Measurements from ENCODE around the gene EPB41L4A.
"Not testable (repeated sequence)": the region's sequence is repeated elsewhere in the genome, so short reads cannot be mapped to it uniquely, and the experiment has no call there.

The EPB41L4A gene

DNA sequence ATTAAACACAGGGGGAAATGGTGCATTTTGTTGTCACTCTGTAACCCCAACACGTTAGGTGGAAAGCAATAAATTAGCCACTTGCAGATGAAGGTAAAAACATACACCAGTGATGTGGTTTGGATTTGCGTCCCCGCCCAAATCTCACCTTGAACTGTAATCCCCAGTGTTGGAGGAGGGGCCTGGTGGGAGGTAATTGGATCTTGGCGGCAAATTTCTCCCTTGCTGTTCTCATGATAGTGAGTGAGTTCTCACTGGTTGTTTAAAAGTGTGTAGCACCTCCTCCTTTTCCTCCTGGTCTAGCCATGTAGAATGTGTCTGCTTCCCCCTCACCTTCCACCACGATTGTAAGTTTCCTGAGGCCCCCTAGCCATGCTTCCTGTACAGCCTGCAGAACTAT lies 17.2 kb downstream of the EPB41L4A start:
- DNase-seq (ENCODE audit: low read depth): no peak

DNA sequence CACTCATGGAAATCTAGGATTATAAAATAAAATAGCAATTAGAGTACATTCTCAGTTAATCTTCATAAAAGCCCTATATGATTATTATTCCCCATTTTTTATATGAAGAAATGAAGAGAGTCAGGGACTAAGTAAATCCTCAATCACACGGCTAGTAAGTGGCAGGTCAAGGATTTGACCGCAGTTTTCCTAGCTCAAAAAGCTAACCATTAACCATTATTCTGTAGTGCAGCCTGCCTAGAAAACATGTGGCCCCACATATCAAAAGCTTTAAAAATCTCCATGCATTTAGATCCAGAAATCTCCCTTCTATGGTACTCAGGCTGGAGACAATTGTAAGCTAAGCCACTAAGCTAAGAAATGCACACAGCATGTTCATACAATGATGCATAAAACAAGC lies 21.4 kb downstream of the EPB41L4A start:
- DNase-seq (ENCODE audit: low read depth): no peak

DNA sequence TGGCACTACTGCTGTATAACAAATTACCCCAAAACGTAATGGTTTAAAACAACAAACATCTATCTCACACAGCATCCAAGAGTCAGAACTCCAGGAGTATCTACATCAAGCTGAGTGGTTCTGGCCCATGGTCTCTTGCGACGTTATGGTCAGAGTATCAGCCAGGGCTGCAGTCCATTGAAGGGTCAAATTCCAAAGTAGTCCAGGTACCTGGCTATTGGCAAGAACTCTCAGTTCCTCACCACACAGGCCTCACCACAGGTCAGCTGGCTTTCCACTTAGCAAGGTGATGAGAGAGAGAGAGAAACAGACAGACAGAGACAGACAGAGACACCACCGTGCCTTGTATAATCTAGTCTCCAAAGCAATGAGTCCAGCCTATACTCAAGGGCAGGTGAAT lies 22.6 kb downstream of the EPB41L4A start:
- no peak for DNase-seq (ENCODE audit: low read depth)

DNA sequence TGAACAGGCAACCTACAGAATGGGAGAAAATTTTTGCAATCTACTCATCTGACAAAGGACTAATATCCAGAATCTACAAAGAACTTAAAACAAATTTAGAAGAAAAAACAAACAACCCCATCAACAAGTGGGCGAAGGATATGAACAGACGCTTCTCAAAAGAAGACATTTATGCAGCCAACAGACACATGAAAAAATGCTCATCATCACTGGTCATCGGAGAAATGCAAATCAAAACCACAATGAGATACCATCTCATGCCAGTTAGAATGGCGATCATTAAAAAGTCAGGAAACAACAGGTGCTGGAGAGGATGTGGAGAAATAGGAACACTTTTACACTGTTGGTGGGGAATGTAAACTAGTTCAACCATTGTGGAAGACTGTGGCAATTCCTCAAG lies 23.8 kb downstream of the EPB41L4A start:
- DNase-seq (ENCODE audit: low read depth): not testable (repeated sequence)

DNA sequence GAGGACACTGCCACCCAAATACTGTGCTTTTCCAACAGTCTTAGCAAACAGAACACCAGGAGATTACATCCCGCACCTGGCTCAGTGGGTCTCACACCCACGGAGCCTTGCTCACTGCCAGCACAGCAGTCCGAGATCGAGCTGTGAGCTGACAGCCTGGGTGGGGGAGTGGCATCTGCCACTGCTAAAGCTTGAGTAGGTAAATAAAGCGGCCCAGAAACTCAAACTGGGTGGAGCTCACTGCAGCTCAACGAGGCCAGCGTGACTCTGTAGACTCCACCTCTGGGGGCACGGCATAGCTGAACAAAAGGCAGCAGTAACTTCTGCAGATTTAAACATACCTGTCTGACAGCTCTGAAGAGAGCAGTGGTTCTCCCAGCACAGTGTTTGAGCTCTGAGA lies 28.8 kb downstream of the EPB41L4A start:
- no peak for DNase-seq (ENCODE audit: low read depth)

DNA sequence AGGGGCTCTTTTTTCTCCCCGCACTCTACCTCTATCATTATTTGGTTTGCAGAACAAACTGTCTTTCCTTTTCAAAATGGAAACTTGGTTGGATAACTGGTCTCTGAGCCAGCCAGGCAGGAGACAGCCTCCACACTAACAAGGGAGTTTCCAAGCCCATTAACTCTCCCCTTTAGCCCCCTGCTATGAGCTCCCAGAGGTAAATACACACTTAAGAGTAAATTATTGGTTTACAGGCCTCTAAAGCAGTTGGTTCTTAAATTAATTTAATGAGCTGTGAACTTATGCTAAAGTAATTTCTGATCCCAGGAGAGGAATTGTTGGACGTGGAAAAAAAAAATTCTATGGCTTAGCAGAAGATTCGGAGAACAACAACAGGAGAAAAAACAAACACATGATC lies 30.3 kb downstream of the EPB41L4A start:
- DNase-seq (ENCODE audit: low read depth): no peak

DNA sequence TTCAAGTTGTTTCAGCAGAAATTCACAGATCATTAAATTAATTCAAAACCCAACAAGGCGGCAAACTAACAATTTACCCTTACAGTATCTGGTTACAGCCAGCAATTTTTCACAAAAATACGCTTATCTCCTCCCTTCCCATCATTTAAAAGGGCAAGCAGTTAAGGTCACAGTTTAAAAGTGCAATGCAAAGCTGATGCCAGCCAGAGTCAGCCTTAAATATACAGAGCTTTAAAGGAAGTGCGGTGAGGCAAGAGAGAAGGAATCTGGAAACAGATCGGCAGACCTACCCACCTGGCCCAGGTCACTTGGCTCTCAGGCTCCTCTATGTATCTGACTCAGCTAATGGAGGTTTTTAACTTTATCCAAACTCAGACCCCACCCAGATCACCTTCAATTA lies 31.0 kb downstream of the EPB41L4A start:
- no peak for DNase-seq (ENCODE audit: low read depth)

DNA sequence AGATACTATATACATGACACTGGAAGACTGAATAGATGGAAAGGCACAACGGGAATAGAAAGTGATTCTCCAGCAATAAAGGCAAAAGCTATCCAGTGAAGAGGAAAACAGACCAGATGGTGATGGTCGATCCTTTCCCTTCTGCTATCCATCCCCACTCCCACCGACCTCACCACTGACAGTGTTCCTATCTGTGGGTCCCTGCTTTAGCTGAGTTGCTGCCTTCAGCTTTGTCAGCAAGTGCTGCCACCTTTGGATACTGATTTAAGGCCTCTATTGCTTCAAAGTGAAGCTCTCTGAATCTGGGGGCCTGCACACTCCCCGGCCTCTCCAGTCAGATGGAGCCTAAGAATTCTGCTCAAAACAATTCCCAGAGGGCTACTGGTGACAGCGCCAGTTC lies 32.3 kb downstream of the EPB41L4A start:
- no peak for DNase-seq (ENCODE audit: low read depth)

DNA sequence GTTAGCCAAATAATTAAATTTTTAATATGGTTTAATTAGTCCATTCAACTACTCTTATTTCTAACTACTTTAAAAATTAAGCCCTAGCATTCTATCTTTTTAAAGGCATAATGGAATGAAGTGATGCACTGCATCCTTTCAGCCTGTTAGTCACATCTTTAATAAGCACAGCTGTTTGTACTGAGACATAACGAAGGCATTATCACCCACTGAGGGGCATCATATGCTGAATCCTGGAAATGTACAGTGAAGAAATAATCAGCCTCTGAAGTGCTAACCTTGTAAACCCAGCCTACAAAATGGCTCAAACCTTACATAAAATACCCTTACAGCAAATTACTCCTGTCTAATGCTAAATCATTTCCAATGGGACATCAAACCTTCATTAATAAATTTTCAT lies 33.1 kb downstream of the EPB41L4A start:
- DNase-seq (ENCODE audit: low read depth): no peak

DNA sequence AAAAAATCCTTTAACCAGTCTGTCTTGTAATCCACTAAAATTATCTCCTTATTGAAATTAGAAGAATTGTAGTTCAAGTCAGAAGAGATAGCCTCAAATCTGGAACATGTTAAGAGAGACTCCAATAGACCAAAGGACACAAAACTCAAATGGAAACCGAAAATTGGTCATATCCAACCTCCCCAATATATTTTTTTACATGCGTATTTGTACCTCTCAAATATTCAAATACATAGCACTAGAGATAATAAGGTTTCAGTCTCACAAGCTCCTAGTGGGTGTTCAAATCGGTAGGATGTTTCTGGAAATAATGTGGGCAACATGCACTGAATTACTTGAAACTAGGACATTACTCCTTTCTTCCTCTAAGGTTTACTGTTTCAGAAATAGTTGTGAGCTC lies 33.5 kb downstream of the EPB41L4A start:
- DNase-seq (ENCODE audit: low read depth): no peak

DNA sequence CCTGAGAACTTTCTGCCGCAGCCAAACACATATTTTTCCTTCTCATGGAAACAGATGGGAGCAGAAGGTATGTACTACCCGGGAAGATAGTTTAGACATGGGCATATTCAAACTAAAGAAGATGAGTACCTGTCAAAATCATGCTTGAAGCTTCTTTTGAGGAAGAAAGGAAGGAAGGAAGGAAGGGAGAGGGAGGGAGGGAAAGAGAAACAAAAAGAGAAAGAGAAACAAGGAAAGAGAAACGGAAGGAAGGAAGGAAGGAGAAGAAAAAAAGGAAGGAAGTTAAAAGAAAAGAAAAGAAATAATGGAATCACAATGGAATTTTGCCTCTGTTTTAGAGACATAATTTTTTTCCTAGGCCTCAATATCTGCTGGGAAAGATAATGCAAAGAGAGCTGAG lies 34.6 kb downstream of the EPB41L4A start:
- DNase-seq (ENCODE audit: low read depth): no peak

DNA sequence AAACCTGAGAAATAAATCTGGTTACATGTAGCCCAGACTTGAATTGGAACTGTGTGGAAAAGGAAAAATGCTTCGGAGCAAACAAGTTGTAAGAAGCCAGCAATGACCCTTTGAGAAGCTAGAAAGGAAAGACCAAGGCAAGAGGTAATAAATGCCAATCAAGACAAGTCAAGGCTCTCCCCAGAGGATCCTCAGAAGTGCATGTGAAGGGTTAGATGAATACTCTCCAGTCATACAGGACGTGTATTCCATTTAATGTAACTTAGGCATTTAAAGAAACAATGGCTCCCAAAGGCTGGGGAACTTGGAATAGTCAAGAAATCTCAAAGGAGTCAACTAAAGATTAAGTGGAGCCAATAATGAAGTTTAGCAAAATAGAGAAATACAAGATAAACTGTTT lies 36.2 kb downstream of the EPB41L4A start:
- DNase-seq (ENCODE audit: low read depth): no peak

DNA sequence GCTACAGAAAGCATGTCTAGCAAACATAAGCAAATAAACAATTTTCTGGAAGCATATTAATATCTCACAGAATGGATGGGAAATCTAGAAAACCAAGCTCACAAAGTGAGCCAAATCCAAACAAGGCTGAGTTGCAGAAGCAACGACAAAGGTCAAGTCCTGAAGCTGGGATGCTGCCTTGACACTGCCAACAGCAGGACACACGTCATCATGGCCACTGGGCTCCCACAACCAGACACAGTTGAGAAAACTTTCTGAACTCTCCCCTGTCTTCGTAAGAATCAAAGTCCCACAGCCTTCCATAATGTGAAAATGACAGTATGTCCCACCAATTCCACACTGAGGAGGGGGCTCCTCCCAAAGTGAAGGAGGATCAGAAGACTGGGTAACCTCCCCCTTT lies 37.6 kb downstream of the EPB41L4A start:
- DNase-seq (ENCODE audit: low read depth): no peak

DNA sequence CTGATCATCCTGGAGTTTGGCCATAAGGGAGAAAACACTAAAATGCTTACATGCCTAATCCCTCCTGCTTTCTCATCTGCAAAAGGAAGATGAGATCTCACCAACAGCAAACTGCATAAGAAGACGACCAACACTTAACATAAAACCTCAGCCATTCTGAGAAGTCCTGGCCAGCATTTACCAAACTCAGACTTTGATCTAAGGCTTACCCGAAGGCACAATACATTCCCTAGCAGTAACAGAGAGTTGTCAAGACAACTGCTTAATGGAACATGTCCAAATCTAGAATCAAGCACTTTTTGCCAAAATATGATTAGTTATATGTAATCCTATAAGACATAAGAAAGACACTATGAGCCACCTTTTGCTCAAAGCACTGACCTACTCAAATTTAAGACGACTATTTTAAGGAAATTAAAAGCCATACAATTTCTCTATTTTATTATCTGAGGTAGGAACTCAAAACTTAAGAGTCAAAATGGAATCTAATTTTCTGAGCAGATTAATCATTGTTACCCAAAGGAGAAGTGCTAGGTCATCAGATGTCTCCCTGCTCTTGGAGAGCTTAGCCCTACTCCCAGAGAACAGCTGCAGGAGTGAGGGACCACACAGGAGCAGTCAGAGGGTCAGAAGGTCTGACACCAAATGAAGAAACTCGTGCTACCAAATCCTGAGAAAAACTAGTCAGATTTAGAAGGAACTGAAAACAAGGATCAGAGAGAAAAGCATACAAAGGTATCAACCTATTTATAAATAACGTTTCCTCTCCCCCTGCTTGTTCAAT lies 39.3 kb downstream of the EPB41L4A start:
- no peak for DNase-seq (ENCODE audit: low read depth)

DNA sequence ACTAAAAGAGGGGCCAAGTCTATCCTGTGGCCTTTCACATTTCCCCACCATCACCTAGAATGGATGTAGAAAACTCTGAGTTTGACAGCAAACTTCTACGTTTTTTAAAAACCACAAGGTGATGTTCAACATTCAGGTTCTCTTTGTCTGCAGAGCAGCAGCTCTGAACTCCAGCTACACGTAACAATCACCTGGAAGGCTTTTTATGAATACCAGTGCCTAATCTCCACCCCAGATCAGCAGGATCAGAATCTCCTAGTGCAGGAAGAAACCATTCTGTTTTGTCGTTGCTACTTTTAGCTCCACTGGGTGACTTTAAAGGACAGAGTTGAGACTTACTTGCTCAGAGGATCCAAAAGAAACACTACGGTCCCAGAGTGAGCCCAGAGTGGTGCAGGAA lies 44.3 kb downstream of the EPB41L4A start:
- no peak for DNase-seq (ENCODE audit: low read depth)

DNA sequence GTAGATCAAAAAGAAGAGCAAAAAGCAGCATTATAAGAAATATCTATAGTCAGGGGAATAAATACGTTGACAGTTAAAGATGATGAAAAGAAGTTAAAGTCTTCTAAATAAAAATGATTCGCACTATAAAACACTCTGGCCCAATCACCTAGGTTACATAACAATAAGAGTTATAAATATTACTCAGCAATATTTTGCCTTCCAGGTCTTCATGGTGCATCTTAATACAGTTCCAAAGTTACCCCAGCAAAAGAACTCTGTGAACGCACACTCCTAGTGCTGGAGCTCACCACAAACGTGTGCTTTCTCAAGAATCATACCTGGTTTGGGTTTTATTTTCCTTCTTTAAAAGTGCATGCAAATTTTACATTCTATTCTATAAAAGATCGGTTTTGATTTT lies 44.7 kb downstream of the EPB41L4A start:
- no peak for DNase-seq (ENCODE audit: low read depth)

DNA sequence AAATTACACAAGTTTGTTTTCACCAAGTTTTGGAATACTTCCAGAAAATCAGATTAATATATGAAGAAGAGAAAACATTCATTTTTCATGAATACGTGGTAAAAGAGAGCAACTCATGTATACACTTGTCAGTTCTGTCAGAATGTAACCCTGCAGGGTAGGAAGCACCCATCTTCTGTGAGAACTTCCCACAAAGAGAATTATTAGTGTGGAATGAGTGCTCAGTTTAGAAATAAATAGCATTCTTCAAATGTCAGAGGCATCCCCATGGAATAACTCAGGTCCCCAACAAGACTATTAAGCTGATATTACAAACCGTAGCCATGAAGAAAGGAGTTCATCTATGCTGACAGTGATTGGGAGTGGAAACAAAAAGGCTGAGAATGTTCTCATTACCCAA lies 45.2 kb downstream of the EPB41L4A start:
- DNase-seq (ENCODE audit: low read depth): no peak

DNA sequence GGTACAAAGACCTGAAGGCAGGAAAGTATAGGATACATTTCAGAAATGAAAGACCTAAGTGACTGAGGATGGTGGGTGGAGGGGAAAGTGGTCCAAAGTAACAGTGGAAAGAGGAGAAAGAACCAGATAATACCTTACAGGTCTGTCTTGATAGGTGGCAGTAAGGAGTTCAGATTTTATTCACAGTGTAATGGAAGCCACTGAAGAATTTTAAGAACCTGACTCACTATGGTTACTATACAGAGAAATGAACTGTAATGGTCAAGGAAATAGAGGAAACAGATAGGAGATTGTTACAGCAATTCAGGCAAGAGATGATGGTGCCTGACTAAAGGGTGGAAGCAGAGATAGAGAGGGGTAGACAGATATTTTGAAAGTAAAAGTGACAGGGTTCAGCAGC lies 46.5 kb downstream of the EPB41L4A start:
- no peak for DNase-seq (ENCODE audit: low read depth)

DNA sequence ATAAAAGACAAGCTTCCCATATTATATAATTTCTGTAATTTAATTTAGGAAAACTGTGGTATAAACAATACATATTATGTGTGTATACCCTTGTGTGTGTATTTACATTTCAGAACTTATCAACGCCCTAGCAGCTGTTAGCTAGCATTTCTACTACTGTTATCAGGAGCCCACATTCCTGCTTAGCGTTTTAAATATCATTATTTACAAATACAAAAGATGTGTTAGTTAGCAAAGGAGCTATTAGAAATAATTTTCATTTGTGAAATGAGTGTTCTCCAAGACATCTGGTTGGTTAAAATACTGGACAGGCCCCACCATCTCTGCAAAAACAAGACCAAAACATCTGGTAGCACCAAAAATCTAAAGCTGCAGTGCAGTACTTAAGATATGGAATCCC lies 48.0 kb downstream of the EPB41L4A start:
- DNase-seq (ENCODE audit: low read depth): no peak

DNA sequence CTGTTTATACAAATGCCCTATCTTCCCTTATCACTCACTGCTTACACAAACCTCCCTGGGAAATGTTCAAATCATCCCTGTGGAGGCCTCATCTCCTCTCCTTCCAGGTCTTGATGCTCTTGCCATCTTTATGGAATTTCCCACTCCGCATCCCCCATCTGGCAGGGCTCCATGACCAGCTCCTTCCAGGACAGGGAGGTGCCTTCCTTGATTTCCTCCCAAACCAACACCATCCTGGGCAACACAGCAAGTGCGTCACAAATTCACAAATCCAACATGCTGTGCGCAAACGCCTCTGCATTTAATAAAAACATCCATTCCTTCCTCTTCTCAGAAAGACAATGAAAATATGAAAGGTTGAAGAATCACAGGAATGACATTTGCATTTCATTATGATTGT lies 51.7 kb downstream of the EPB41L4A start:
- no peak for DNase-seq (ENCODE audit: low read depth)

DNA sequence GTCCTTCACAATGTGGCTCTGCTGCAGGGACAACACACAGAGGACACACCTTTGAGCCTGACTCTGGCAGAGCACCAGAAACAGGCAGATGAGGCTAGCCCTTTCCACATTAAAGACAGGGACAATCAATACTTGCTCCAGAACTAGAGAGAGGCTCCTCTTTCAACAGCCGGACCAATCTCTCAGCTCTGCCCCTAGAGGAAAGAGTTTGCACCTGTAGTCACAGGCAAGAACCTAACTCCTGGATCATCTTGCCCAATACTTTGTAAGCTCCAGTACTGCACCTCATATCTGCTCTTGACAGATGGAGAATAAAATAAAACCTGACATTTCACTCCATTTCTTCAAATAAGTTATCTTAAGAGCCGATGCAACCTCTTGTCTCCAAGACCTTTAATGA lies 52.1 kb downstream of the EPB41L4A start:
- DNase-seq (ENCODE audit: low read depth): peak; percentile 0

DNA sequence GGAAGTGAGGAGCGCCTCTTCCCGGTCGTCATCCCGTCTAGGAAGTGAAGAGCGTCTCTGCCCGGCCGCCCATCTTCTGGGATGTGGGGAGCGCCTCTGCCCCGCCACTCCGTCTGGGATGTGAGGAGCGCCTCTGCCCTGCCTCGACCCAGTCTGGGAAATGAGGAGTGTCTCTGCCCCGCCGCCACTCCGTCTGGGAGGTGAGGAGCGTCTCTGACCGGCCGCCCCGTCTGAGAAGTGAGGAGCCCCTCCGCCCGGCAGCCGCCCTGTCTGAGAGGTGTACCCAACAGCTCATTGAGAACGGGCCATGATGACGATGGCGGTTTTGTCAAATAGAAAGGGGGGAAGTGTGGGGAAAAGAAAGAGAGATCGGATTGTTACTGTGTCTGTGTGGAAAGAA lies 58.3 kb downstream of the EPB41L4A start:
- not testable (repeated sequence) for DNase-seq (ENCODE audit: low read depth)

DNA sequence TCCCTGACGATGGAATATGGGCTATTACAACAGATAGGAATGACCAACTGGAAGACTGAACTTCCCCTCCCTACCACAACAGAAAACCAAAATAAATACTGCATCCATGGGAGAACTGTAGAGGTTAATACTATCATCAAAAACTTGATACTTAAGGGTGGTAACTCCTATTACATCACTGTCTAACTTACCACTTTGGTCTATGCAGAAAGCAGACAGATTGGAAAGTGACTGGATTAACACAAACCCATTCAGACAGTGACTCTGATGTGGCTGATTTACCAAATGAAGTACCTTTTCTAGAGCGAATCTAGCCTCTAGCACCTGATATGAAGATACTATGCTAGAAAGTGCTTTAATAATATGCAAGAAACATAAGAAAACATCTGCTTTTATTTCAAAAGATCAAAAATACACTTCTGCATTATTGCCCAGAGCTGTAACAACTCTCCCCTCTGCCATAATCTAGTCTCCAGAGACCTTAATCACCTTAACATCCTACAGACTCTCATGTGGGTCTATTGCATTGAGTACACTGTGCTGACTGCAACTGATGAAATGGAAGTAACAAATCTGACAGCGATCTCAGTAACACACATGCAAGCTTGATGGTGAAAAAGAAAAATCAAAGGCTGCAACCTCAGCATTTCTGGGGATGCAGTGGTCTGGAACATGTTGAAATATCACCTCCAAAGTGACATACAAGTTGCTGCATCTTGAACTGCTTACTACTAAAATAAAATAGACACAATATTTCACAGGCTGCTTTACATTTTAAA lies 62.7 kb downstream of the EPB41L4A start:
- DNase-seq (ENCODE audit: low read depth): no peak
